ENCODE data around the gene RHCE. TPM values are rescaled to one million over a fixed set of nuclear protein-coding genes. Genes with fewer than 3 reads are reported as not detected.
"Not testable (repeated sequence)": the region's sequence is repeated elsewhere in the genome, so short reads cannot be mapped to it uniquely, and the experiment has no call there.

Gene RHCE
- total RNA-seq, 1 experiment from 2014 or later = not detected

DNA sequence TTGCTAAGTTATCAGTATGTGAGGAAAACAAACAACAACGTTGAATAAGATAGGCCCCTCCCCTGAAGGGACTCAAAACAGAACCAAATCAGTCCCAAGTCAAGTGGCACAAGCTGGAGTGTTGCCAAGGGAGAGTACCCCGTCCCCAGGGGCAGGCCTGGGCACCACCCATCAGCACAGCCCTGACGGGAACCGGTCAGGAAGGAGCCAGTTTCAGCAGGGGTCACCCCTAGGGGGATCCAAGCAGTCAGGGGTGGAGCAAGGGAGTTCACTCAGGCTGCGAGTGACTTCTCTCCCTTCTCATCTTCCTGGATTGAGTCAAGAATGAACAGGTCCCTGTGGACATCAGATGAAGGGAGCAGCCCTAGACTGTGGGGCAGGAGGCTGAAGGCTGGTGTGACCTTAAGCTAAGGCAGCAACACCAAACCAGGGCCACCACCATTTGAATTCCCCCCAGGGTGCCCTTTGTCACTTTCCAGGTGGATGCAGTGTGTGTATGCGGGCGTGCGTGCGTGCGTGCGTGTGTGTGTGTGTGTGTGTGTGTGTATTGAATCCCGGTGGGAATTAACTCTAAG is 14.8 kb downstream of the RHCE start:
- DNase-seq (ENCODE audit: extremely low read depth, low read depth) = not testable (repeated sequence)

- DNase-seq (ENCODE audit: extremely low read depth, low read depth) = not testable (repeated sequence)
These were observed 17.4 kb downstream of the RHCE start for GRCh38 chr1:25402947-25403803.

DNA sequence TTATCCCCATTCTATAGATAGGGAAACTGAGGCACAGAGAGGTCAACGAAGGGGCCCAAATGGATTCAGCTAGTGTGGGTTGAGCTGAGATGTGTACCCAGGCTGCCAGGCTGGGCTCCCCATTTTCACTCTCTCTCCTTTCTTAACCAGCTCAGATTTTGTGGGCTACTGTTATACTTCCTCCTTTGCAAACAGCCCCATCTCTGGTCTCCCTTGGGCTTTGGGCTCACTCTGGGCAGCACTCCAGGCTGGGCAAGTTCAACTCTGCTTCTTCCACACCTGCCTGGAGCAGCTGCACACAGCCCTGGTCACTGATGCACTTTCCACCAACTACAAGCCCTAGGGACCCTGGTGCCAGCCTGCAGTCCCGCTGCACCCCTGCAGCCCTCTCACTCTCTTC is 22.5 kb downstream of the RHCE start:
- not testable (repeated sequence) for DNase-seq (ENCODE audit: extremely low read depth, low read depth)

DNA sequence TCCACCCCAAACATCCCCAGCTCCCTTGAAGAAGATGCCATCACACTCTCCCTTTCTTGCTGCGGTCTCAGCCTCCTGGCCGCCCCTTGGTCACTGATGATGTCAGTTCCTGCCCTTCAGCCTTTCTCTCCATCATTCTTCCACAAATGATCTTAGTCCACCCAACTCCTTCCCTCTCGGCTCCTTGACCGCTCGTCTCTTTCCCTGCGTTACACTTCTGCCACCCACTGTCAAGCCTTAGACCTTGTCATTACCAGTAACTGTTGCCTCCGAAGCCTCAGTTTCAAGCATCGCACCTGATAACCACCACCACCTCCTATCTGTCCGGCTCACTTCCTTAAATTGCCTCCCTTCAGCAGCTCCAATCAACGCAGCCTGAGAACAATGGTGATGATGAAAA is 23.1 kb downstream of the RHCE start:
- not testable (repeated sequence) for DNase-seq (ENCODE audit: extremely low read depth, low read depth)

- DNase-seq (ENCODE audit: extremely low read depth, low read depth) = no peak
These were observed 27.8 kb downstream of the RHCE start for GRCh38 chr1:25392841-25393240.

DNA sequence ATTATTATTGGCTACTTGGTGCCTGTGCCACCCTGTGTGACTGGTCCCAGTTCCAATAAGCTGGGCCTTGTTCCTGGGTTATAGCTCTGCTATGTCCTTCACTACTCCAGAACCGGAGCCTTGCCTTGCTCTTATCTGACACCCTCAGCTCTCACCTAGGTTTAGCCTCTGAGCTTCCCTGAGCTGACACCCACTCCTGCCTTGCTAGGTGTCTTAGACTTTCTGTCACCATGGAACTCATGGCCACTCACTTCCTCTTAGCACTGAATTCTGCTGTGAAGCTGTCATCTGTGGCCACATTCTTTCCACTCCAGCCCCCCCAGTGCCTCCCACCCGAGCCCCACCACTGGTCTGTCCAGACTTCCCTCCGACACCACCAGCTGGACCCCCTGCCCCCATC is 30.9 kb downstream of the RHCE start:
- not testable (repeated sequence) for DNase-seq (ENCODE audit: extremely low read depth, low read depth)

GRCh38 chr1:25388691-25389090 is 31.9 kb downstream of the RHCE start:
- not testable (repeated sequence) for DNase-seq (ENCODE audit: extremely low read depth, low read depth)

DNA sequence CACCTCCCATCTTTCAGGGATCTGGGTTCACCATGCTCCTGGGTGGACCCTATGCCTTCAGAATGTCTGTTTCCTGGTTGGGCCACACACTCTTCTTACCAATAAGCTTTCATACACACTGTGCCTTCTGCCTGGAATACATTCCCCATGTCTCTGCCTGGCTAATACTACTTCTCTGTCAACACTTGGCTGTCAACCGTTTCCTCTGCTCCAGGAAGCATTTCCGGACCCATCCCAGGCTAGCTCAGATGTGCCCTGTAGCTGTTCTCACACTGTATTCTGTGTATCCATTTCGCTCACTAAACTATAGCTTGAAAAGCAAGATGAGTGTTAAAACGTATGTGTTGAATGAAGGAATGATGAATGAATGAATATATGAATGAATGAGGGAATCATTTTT is 33.5 kb downstream of the RHCE start:
- not testable (repeated sequence) for DNase-seq (ENCODE audit: extremely low read depth, low read depth)

DNA sequence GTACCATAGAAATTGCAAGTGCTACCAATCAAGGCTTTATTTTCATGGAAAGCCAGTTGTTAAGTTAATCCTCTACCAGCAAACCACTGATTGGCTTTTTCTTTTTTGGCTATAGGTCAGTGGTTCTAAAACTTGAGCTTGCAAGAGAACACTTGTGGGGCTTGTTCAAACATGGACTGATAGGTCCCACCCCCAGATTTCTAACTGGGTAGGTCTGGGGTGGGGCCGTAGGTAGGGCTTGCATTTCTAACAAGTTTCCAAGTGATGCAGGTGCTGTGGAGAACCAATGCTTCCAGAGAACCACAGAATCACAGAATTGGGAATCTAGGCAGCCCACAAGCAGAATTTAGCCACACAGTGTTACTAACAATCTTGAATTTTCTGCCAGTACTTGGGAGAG is 36.8 kb downstream of the RHCE start:
- DNase-seq (ENCODE audit: extremely low read depth, low read depth) = not testable (repeated sequence)

DNA sequence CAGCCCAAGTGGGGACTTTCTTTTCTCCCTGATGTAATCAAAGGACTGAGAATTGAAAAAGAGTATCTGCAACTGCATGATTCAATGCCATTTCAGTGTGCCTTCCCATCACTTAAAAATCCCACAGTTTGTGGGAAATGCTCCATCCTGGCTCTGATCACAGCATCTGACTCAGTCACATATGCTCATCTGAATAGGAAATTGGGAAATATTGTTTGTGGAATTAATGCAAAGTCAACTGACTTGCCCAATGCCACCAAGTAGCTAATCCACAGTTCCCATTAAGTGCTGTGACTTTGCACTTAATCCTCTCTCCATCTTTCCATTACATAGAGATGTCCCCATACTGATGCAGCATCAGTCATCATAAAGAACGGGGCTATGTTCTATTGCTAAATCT is 37.5 kb downstream of the RHCE start:
- not testable (repeated sequence) for DNase-seq (ENCODE audit: extremely low read depth, low read depth)

DNA sequence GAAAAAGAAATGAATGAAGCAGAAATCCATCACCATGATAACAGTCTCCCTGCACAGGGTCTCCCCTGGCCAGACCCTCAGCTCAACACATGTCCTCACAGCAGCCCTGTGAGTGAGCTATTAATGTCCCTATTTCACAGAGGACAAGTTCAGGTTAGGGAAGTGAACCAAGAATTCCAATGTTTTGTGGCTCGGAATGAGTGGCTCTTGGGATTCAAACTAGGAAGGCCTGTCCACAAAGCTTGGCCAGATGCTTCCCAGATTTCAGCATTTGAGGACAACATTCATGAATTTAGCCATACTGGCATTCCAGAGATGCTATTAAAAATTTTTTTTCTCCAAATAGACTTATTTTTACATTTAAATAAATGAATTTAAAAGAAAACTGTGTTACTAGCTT is 38.1 kb downstream of the RHCE start:
- not testable (repeated sequence) for DNase-seq (ENCODE audit: extremely low read depth, low read depth)

DNA sequence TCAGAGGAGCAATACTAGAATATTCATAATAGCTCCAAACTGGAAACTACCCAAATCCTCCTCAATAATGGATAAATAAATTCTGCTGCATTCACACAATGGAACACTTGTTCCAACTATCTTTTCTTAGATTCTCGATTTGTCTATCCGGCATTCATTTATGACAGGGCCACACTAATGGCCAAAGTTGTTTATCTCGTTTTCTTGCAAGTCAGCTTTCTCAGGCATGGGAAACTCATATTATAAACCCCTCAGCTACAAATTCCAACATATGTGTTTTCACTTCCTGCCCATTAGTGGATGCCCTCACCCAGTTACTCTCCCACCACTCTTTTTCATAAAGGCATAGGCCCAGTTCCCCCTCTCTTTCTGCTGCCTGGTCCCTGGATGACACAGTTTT is 42.3 kb downstream of the RHCE start:
- DNase-seq (ENCODE audit: extremely low read depth, low read depth) = not testable (repeated sequence)

GRCh38 chr1:25371757-25372156 is 48.9 kb downstream of the RHCE start:
- DNase-seq (ENCODE audit: extremely low read depth, low read depth) = not testable (repeated sequence)

DNA sequence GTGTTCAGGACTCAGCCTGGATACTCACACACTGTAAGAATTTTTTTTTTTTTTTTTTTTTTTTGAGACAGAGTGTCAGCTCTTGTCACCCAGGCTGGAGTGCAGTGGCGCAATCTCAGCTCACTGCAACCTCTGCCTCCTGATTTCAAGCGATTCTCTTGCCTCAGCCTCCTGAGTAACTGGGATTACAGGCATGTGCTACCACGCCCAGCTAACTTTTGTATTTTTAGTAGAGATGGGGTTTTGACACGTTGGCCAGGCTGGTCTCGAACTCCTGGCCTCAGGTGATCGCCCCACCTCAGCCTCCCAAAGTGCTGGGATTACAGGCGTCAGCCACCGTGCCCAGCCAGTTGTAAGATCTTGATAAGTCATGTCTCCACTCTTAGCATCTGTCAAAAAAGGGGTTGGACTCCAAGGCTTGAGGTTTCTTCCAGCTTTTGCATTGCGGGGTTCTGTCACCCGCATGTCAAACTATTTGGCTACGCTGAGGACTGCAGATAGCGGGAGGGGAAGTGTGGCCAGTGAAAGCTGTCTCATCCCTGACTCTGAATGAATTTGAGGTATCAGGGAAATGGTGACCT is 50.8 kb downstream of the RHCE start:
- not testable (repeated sequence) for DNase-seq (ENCODE audit: extremely low read depth, low read depth)

- no peak for DNase-seq (ENCODE audit: extremely low read depth, low read depth)
These were observed 51.4 kb downstream of the RHCE start for GRCh38 chr1:25369241-25369640.

- DNase-seq (ENCODE audit: extremely low read depth, low read depth) = not testable (repeated sequence)
These were observed 57.7 kb downstream of the RHCE start for GRCh38 chr1:25362634-25363559.

- no peak for DNase-seq (ENCODE audit: extremely low read depth, low read depth)
These were observed 58.7 kb downstream of the RHCE start for GRCh38 chr1:25361901-25362300.

GRCh38 chr1:25360596-25361581 is 59.7 kb downstream of the RHCE start:
- DNase-seq (ENCODE audit: extremely low read depth, low read depth) = no peak

GRCh38 chr1:25356848-25357247 is 63.8 kb downstream of the RHCE start:
- no peak for DNase-seq (ENCODE audit: extremely low read depth, low read depth)

All from NCI-H460 (cell line).